ENCODE measurements around the gene BSX.

Gene BSX

DNA sequence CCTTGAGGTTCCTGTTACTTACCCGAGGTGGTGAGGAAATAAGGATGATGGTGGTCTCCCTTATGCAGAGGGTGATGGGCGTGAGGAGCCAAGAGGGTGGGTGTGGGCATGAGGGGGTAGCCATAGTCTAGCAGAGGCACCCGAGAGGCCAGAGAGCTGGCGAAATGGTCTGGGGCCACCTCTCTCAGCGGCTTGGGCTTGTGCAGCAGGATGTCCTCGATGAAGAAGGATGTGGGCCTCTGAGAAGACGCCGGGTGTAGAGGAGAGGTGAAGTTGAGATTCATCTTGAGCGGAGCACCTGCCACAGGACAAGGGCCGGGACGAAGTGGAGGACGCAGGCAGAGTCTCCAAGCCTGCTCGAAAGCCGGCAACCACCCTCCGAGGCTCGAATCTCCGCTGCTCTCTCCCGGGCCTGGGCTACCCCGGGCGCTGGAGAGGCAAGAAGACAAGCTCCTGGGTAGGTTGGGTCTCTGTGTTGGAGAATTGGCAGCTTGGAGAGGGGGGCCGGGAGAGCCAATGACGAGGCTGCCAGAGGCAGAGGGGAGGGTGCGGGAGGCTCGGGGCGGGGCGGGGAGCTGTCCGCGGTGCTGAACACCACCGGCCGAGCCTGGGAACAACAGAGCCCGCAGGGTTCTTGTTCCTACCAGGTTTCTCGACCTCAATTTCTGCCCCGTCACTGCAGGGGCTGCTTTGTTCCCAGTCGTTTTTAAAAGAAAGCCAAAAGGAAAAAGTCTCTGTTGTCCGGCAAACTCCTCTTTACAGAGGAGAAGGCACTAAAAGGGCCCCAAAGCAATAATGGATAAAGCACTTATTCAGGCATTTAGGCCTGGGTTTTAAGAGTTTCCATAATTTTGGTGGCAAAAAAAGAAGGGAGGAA is at the start of gene BSX:
Gene BSX, minus strand, starts transcription at position 447 of the 877 bp plus-strand sequence. Its CDS starts 163 bp downstream, at position 284.
- TF ChIP-seq CTCF (IDR thresholded peaks at IDR 0.05; ENCODE audit: borderline replicate concordance, insufficient read depth, low read depth, low read length), result no peak
- no peak within 1 kb of the TSS for H3K4me3 ChIP-seq (ENCODE audit: low read depth, low read length)

- no peak overlapping the region for H3K4me3 ChIP-seq (ENCODE audit: low read depth, low read length)
- no peak for TF ChIP-seq CTCF (IDR thresholded peaks at IDR 0.05; ENCODE audit: borderline replicate concordance, insufficient read depth, low read depth, low read length)
These were observed 48.9 kb upstream of the BSX start for GRCh38 chr11:123030517-123030916.

- H3K4me3 ChIP-seq (ENCODE audit: low read depth, low read length), result no peak overlapping the region
- peak; percentile 55; the same call in 1 of the 2 replicates for TF ChIP-seq CTCF (IDR thresholded peaks at IDR 0.05; ENCODE audit: borderline replicate concordance, insufficient read depth, low read depth, low read length)
These were observed 39.3 kb upstream of the BSX start for GRCh38 chr11:123020968-123021367.

GRCh38 chr11:123018702-123019101 is 37.1 kb upstream of the BSX start:
- no peak overlapping the region for H3K4me3 ChIP-seq (ENCODE audit: low read depth, low read length)

DNA sequence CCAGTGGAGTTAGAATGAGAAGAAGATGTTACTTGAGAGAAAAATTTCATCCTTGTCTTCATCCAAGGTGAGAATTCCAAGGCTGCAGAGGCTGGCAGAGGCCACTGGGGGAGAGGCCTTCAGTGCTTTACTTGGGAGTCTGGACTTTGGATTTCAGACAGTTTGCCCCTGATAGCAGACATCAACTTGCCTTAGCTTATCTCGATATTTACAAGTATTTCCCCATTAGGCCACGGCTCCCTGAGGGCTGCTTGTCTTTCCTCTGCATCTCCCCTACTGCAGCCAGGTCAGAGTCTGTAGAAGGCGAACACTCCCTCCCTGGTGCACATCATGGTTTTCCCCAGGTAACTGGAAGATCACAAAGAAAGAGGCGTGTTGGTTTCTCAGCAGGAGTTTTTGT is 29.9 kb upstream of the BSX start:
- no peak overlapping the region for H3K4me3 ChIP-seq (ENCODE audit: low read depth, low read length)
- TF ChIP-seq CTCF (IDR thresholded peaks at IDR 0.05; ENCODE audit: borderline replicate concordance, insufficient read depth, low read depth, low read length), result no peak

More at GRCh38 chr11:123018702-123019101, 37.1 kb upstream of the BSX start:
- TF ChIP-seq CTCF (IDR thresholded peaks at IDR 0.05; ENCODE audit: borderline replicate concordance, insufficient read depth, low read depth, low read length), result no peak

DNA sequence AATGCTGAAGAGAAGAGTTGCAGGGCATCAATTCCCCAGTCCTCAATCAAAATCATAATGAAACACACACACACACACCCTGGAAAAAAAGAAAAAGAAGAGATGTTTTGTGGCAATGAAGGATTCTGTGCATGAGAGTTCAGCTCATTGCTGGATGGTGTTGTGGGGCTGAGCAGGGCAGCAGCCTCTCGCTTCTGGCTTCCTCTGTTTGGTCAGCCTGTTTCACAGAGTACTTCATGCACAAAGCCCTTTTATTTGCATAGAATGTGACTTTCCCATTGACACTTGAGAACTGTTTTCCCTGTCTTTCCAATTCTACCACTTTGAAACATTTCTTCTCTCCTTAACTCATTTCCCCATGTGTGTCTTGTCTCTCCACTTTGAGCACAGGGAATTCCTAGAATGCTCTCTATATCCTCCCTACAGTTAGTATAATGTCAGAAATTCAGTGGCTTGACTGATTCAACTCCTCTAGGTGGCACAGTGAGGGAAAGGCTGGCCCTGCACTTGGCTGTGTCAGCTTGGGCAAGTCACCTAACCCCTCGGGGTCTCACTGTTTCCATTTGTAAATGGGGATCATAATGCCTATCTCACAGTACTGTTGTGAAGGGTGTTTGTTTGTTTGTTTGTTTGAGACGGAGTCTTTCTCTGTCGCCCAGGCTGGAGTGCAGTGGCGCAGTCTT is 25.4 kb upstream of the BSX start:
- no peak for TF ChIP-seq CTCF (IDR thresholded peaks at IDR 0.05; ENCODE audit: borderline replicate concordance, insufficient read depth, low read depth, low read length)
- no peak overlapping the region for H3K4me3 ChIP-seq (ENCODE audit: low read depth, low read length)

Data from GM12875 (cell line).